Measurements from ENCODE around the gene ZNF223. TPM values are rescaled to one million over a fixed set of nuclear protein-coding genes. Genes with fewer than 3 reads are reported as not detected.

The ZNF223 gene
- total and polyA plus RNA-seq, 9 of the 15 experiments (the other 6 are each of a cell fraction or from before 2014, with no cell fraction given) = 0.21 to 1.8 (median 0.71) TPM

- H3K4me3 ChIP-seq = no peak overlapping the region
- H3K4me1 ChIP-seq (replicated peaks in 1 of 2; ENCODE audit: control insufficient read depth in 2 of 2, insufficient read depth in 2 of 2, low read length in 2 of 2) = no peaks in the 10 kb centered on the region
- DNase-seq (ENCODE audit: extremely low read depth in 1 of 4, low spot score in 3 of 4) = no peak
- TF ChIP-seq WHSC1 (IDR thresholded peaks at IDR 0.05; ENCODE audit: low read length) (no peak), ZBTB5 (IDR thresholded peaks at IDR 0.05) (no peak), MAX (CRISPR knock-in tag; IDR thresholded peaks at IDR 0.05) (no peak), HDAC2 (IDR thresholded peaks at IDR 0.05) (no peak), HEY1 (CRISPR knock-in tag; IDR thresholded peaks at IDR 0.05; ENCODE audit: borderline replicate concordance) (no peak), NUFIP1 (IDR thresholded peaks at IDR 0.05; ENCODE audit: partially characterized antibody) (no peak), SP2 (IDR thresholded peaks at IDR 0.05; ENCODE audit: extremely low read depth, low read depth, low read length, poor library complexity, severe bottlenecking) (no peak), HMG20B (CRISPR knock-in tag; IDR thresholded peaks at IDR 0.05) (no peak), RHOXF2B (CRISPR knock-in tag; conservative IDR thresholded peaks at IDR 0.05) (no peak), ZBTB9 (CRISPR knock-in tag; IDR thresholded peaks at IDR 0.05) (no peak)
- FAIRE-seq = no peak
- no peak overlapping the region for H2AFZ ChIP-seq (ENCODE audit: low read depth, low read length)
- no peak for ATAC-seq
- no peaks in the 10 kb centered on the region for H3K27me3 ChIP-seq (ENCODE audit: control insufficient read depth in 2 of 2, insufficient read depth in 2 of 2, low read length in 2 of 2)
- H3K36me3 ChIP-seq (ENCODE audit: control insufficient read depth, insufficient read depth, low read length) = no peaks in the 10 kb centered on the region
- no TSS peak for BruUV-seq (replicated peaks)
- H3K9me1 ChIP-seq (ENCODE audit: control insufficient read depth, insufficient read depth, low read length) = no peaks in the 10 kb centered on the region
- CTCF ChIA-PET (ENCODE audit: low intra/inter-chr PET ratio) = no interaction called here
- in situ Hi-C loops (cut with MboI) = no loop called here
- WGBS (ENCODE audit: insufficient coverage, low coverage, missing lambda C conversion rate) = 0% methylated on average over 2 of the region's 2 CpGs
- H3K9ac ChIP-seq (ENCODE audit: insufficient read depth in 1 of 2, low read depth in 2 of 2, low read length in 2 of 2) = no peak overlapping the region
- H3K27ac ChIP-seq (ENCODE audit: extremely low read depth, low read depth, low read length) = no peak overlapping the region
- H3K9me3 ChIP-seq (replicated peaks; ENCODE audit: control insufficient read depth, insufficient read depth, low read depth, low read length) = no peaks in the 10 kb centered on the region
- no peaks in the 10 kb centered on the region for H3K79me2 ChIP-seq (ENCODE audit: control insufficient read depth, insufficient read depth, low read length)
- intact Hi-C loops (cut with micrococcal nuclease) = no loop called here
- no peaks in the 10 kb centered on the region for H4K20me1 ChIP-seq (replicated peaks; ENCODE audit: control insufficient read depth, insufficient read depth, low read length)
- POLR2A ChIA-PET = interaction anchor here (0.7 kb wide), 1 partner anchor 13 kb away, joined by 3 read pairs; no protein-coding TSS in a partner anchor
- no peak overlapping the region for H3K4me2 ChIP-seq (ENCODE audit: insufficient read depth, low read length)
Observed at GRCh38 chr19:44019498-44019897, 32.3 kb upstream of the ZNF223 start.
